Fibroblast of pulmonary artery (primary cell): ENCODE results near the gene RAPGEF5.

Experiments
- DNase-seq: peaks from one replicate; pipeline ENCODE4 v3.0.0-alpha.2; 2010; ENCODE audit warnings: low read depth
- H3K4me3 ChIP-seq: replicated peaks from 2 replicates; pipeline ENCODE4 v1.5.1; 2011; ENCODE audit warnings: low read depth, mild to moderate bottlenecking, control low read depth, low read length, moderate library complexity
- CTCF ChIP-seq: IDR thresholded peaks from 2 replicates; pipeline ENCODE4 v1.5.1; 2011; ENCODE audit warnings: mild to moderate bottlenecking, control low read depth, low read length, inconsistent platforms; ENCODE audit errors: missing control alignments

RAPGEF5 gene

GRCh38 chr7:22278660-22279059 is 78.3 kb downstream of the RAPGEF5 start:
- no peak for DNase-seq
- TF ChIP-seq CTCF: no peak
- H3K4me3 ChIP-seq: no peak overlapping the region

- TF ChIP-seq CTCF: no peak
- H3K4me3 ChIP-seq: no peak overlapping the region
- DNase-seq: no peak
These were observed 79.6 kb downstream of the RAPGEF5 start for GRCh38 chr7:22277375-22277774.

GRCh38 chr7:22275661-22276060 is 81.3 kb downstream of the RAPGEF5 start:
- DNase-seq: no peak
- no peak overlapping the region for H3K4me3 ChIP-seq
- TF ChIP-seq CTCF: no peak

GRCh38 chr7:22271311-22271710 is 85.6 kb downstream of the RAPGEF5 start:
- no peak for DNase-seq
- no peak for TF ChIP-seq CTCF

GRCh38 chr7:22270371-22270770 is 86.6 kb downstream of the RAPGEF5 start:
- DNase-seq: peak; percentile 9
- TF ChIP-seq CTCF: no peak
- no peak overlapping the region for H3K4me3 ChIP-seq

More at GRCh38 chr7:22271311-22271710, 85.6 kb downstream of the RAPGEF5 start:
- H3K4me3 ChIP-seq: no peak overlapping the region

GRCh38 chr7:22269963-22270362 is 87.0 kb downstream of the RAPGEF5 start:
- no peak overlapping the region for H3K4me3 ChIP-seq
- DNase-seq: no peak
- no peak for TF ChIP-seq CTCF

GRCh38 chr7:22268884-22269421 is 88.0 kb downstream of the RAPGEF5 start:
- TF ChIP-seq CTCF: no peak
- DNase-seq: no peak
- no peak overlapping the region for H3K4me3 ChIP-seq
